ENCODE data around the gene GSPT1.

The GSPT1 gene

GRCh38 chr16:11909653-11910545 is 5.9 kb downstream of the GSPT1 start:
- DNase-seq, result no peak

- DNase-seq, result no peak
Measured at GRCh38 chr16:11907160-11907970, 8.4 kb downstream of the GSPT1 start.

GRCh38 chr16:11903906-11904305 is 11.8 kb downstream of the GSPT1 start:
- no peak for DNase-seq

- DNase-seq, result no peak
Measured at GRCh38 chr16:11901091-11901490, 14.7 kb downstream of the GSPT1 start.

GRCh38 chr16:11896486-11897176 is 19.1 kb downstream of the GSPT1 start:
- no peak for DNase-seq

- DNase-seq, result no peak
Measured at GRCh38 chr16:11893571-11893970, 22.2 kb downstream of the GSPT1 start.

GRCh38 chr16:11892761-11893160 is 23.0 kb downstream of the GSPT1 start:
- DNase-seq, result no peak

- DNase-seq, result no peak
Measured at GRCh38 chr16:11890231-11890965, 25.4 kb downstream of the GSPT1 start.

GRCh38 chr16:11886881-11887280 is 28.9 kb downstream of the GSPT1 start:
- DNase-seq, result no peak

- no peak for DNase-seq
Measured at GRCh38 chr16:11884035-11884434, 31.7 kb downstream of the GSPT1 start.

GRCh38 chr16:11880007-11880406 is 35.7 kb downstream of the GSPT1 start:
- DNase-seq, result no peak

- no peak for DNase-seq
Measured at GRCh38 chr16:11877374-11877773, 38.4 kb downstream of the GSPT1 start.

GRCh38 chr16:11876306-11876705 is 39.5 kb downstream of the GSPT1 start:
- no peak for DNase-seq

GRCh38 chr16:11875721-11876120 is 40.0 kb downstream of the GSPT1 start:
- no peak for DNase-seq

GRCh38 chr16:11871193-11871592 is 44.6 kb downstream of the GSPT1 start:
- no peak for DNase-seq

GRCh38 chr16:11870399-11870798 is 45.4 kb downstream of the GSPT1 start:
- no peak for DNase-seq

GRCh38 chr16:11869353-11870228 is 46.2 kb downstream of the GSPT1 start:
- DNase-seq, result no peak

GRCh38 chr16:11868412-11868980 is 47.3 kb downstream of the GSPT1 start:
- no peak for DNase-seq

- no peak for DNase-seq
Measured at GRCh38 chr16:11862489-11862888, 53.3 kb downstream of the GSPT1 start.

GRCh38 chr16:11857161-11857560 is 58.6 kb downstream of the GSPT1 start:
- DNase-seq, result no peak

- no peak for DNase-seq
Measured at GRCh38 chr16:11852092-11852809, 63.5 kb downstream of the GSPT1 start.

Data from stimulated activated naive CD4-positive, alpha-beta T cell treated with Interleukin-2 at 50 U/mL for 16 hours (primary cell).